HepG2 (cell line): ENCODE measurements around the gene TTLL12. TPM values are rescaled to one million over a fixed set of nuclear protein-coding genes. Genes with fewer than 3 reads are reported as not detected.

ENCODE experiments used
- ARNT ChIP-seq: fragments of 450-650 bp; IDR thresholded peaks from 2 replicates; pipeline ENCODE4 v1.6.1; 2017
- CHCHD3 ChIP-seq: sonication (generic); formaldehyde crosslinking; IDR thresholded peaks from 2 replicates; pipeline ENCODE4 v1.8.0; 2022; ENCODE audit warnings: mild to moderate bottlenecking, missing genetic modification reagents, moderate library complexity
- ELF4 ChIP-seq: sonication (generic); formaldehyde crosslinking; IDR thresholded peaks from 2 replicates; pipeline ENCODE4 v1.5.0; 2020; ENCODE audit warnings: missing genetic modification reagents, mild to moderate bottlenecking, moderate library complexity, borderline replicate concordance
- FOXA1 ChIP-seq, 2 experiments: fragments of 450-650 bp in 1 of 2; sonication (generic) in 1 of 2; formaldehyde crosslinking in 1 of 2; IDR thresholded peaks; 2 replicates each; pipeline versions ENCODE4 v1.4.0 to v1.6.1; 2016 to 2020; ENCODE audit warnings: missing genetic modification reagents in 1 of 2
- FOXC1 ChIP-seq: sonication (generic); formaldehyde crosslinking; IDR thresholded peaks from 2 replicates; pipeline ENCODE4 v1.8.0; 2022; ENCODE audit warnings: mild to moderate bottlenecking, missing genetic modification reagents, borderline replicate concordance
- HIVEP1 ChIP-seq: sonication (generic); formaldehyde crosslinking; IDR thresholded peaks from 2 replicates; pipeline ENCODE4 v1.4.0; 2020; ENCODE audit warnings: mild to moderate bottlenecking, missing genetic modification reagents
- HMG20A ChIP-seq: IDR thresholded peaks from 2 replicates; pipeline ENCODE4 v1.6.1; 2016; ENCODE audit warnings: borderline replicate concordance
- ISX ChIP-seq: sonication (generic); formaldehyde crosslinking; conservative IDR thresholded peaks from 2 replicates; pipeline ENCODE4 v1.5.0; 2020; ENCODE audit warnings: missing genetic modification reagents
- KDM5B ChIP-seq: sonication (generic); formaldehyde crosslinking; IDR thresholded peaks from 2 replicates; pipeline ENCODE4 v1.4.0; 2020; ENCODE audit warnings: missing genetic modification reagents, mild to moderate bottlenecking, borderline replicate concordance
- KLF13 ChIP-seq: sonication (generic); formaldehyde crosslinking; IDR thresholded peaks from 2 replicates; pipeline ENCODE4 v1.4.0; 2020; ENCODE audit warnings: mild to moderate bottlenecking, missing genetic modification reagents
- PHF8 ChIP-seq: sonication (generic); formaldehyde crosslinking; IDR thresholded peaks from 2 replicates; pipeline ENCODE4 v1.5.0; 2020; ENCODE audit warnings: missing genetic modification reagents
- RCOR2 ChIP-seq: IDR thresholded peaks from 2 replicates; pipeline ENCODE4 v1.6.1; 2016; ENCODE audit warnings: missing biosample characterization, missing genetic modification reagents
- SIN3A ChIP-seq: IDR thresholded peaks from 2 replicates; pipeline ENCODE4 v1.6.1; 2011; ENCODE audit warnings: low read depth, mild to moderate bottlenecking, control low read depth, low read length, borderline replicate concordance
- SYNCRIP ChIP-seq: fragments of 200-400 bp; formaldehyde crosslinking; IDR thresholded peaks from 2 replicates; pipeline ENCODE4 v1.6.1; 2018; ENCODE audit warnings: mild to moderate bottlenecking, low read depth, low read length; ENCODE audit not compliant: insufficient read depth
- XBP1 ChIP-seq: sonication (generic); formaldehyde crosslinking; IDR thresholded peaks from 2 replicates; pipeline ENCODE4 v1.5.0; 2020; ENCODE audit warnings: missing genetic modification reagents
- ZFP62 ChIP-seq: sonication (generic); formaldehyde crosslinking; IDR thresholded peaks from 2 replicates; pipeline ENCODE4 v1.4.0; 2020; ENCODE audit warnings: missing genetic modification reagents
- ZFP82 ChIP-seq: sonication (generic); formaldehyde crosslinking; IDR thresholded peaks from 2 replicates; pipeline ENCODE4 v1.5.1; 2020; ENCODE audit warnings: mild to moderate bottlenecking, missing genetic modification reagents, borderline replicate concordance
- ZNF282 ChIP-seq: fragments of 450-650 bp; IDR thresholded peaks from 2 replicates; pipeline ENCODE4 v1.6.1; 2018; ENCODE audit not compliant: partially characterized antibody
- ZNF33A ChIP-seq: sonication (generic); formaldehyde crosslinking; IDR thresholded peaks from 2 replicates; pipeline ENCODE4 v1.5.1; 2020; ENCODE audit warnings: missing genetic modification reagents, mild to moderate bottlenecking, moderate library complexity, borderline replicate concordance
- ZNF431 ChIP-seq: sonication (generic); formaldehyde crosslinking; IDR thresholded peaks from 2 replicates; pipeline ENCODE4 v1.9.0; 2022; ENCODE audit warnings: missing genetic modification reagents, low read depth, mild to moderate bottlenecking, borderline replicate concordance
- ZNF460 ChIP-seq: sonication (generic); formaldehyde crosslinking; IDR thresholded peaks from 2 replicates; pipeline ENCODE4 v1.5.1; 2020; ENCODE audit warnings: missing genetic modification reagents, mild to moderate bottlenecking, borderline replicate concordance
- ZNF605 ChIP-seq: sonication (generic); formaldehyde crosslinking; IDR thresholded peaks from 2 replicates; pipeline ENCODE4 v1.8.0; 2022; ENCODE audit warnings: mild to moderate bottlenecking, missing genetic modification reagents
- ZNF746 ChIP-seq: sonication (generic); formaldehyde crosslinking; IDR thresholded peaks from 2 replicates; pipeline ENCODE4 v1.8.0; 2022; ENCODE audit warnings: mild to moderate bottlenecking, missing genetic modification reagents
- polyA plus RNA-seq, 8 experiments: library from polyadenylated mRNA; depleted of rRNA in 3 of 8; stranded (reverse) in 7 of 8; unstranded in 1 of 8; fragments of >200 nt; fragmentation: Illumina TruSeq in 4 of 8; extraction: Trizol in 4 of 8; gene quantifications; 2 replicates each; pipeline versions ENCODE4 v1.2.1 to v1.2.3, GENCODE V29; 2011 to 2016; ENCODE audit warnings: low read depth in 4 of 8, missing spikeins in 1 of 8, mixed read lengths in 1 of 8; ENCODE audit not compliant: insufficient read depth in 1 of 8
- total RNA-seq, 5 experiments: library from RNA; depleted of rRNA; stranded (reverse); fragments of >200 nt; fragmentation: Illumina TruSeq; extraction: Trizol; gene quantifications; 2 replicates each; pipeline ENCODE4 v1.2.3, GENCODE V29; 2016; ENCODE audit warnings: low read depth in 1 of 5
- TF ChIP-seq, protein P1 (sequence below): IDR thresholded peaks from 2 replicates; pipeline ENCODE4 v1.6.1; 2016; ENCODE audit warnings: low read depth, control low read depth
- TF ChIP-seq, protein P2 (sequence below): sonication (generic); formaldehyde crosslinking; IDR thresholded peaks from 2 replicates; pipeline ENCODE4 v1.4.0; 2020; ENCODE audit warnings: low read depth, missing genetic modification reagents
- TF ChIP-seq, protein P3 (sequence below): sonication (generic); formaldehyde crosslinking; IDR thresholded peaks from 2 replicates; pipeline ENCODE4 v1.4.0; 2020; ENCODE audit warnings: missing genetic modification reagents; ENCODE audit errors: not compliant biosample characterization

The TTLL12 gene
- total and polyA plus RNA-seq, 2 of the 13 experiments (the other 11 are each of a cell fraction or from before 2014, with no cell fraction given), result 11.9 to 38.1 TPM

DNA sequence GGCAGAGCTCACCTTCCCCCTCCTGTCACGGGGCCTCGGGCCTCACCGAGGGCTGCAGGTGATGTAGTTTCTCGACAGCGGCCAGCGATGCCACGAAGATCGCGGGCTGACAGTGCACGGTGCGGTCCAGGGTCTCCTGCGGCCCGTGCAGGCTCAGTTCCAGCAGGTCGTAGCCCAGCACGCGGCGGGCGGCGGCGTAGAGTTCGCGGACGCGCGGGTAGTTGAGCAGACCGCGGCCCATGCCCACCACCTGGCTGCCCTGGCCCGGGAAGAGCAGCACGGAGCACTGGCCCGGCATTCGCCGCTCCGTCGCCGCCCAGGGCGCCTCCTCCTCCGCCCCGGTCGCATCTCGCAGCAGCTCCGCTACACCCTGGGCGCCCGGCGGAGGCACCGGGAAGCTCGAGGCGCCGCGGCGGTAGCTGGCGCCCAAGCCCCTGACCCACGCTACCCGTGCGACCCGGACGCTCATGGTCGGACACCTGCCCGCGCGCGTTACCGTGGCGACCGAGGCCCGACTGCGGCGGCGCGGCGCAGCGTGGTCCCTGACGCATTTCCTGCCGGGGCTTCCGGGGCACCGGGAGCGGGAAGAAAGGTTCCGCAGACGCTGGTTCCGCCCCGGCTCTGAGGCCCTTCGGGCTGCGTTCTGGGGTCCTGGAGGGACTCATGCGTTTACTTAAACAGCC is 43.9 kb downstream of the TTLL12 start, which contains the start of gene MCAT (continued):
- TF ChIP-seq ZNF460 (CRISPR knock-in tag) (no peak), RCOR2 (CRISPR knock-in tag) (no peak), HIVEP1 (CRISPR knock-in tag) (no peak), XBP1 (CRISPR knock-in tag) (no peak), ZNF33A (CRISPR knock-in tag) (no peak), FOXC1 (peak; percentile 55; the same call in 1 of the 2 replicates), ZNF746 (peak; percentile 55), KLF13 (CRISPR knock-in tag) (no peak), FOXA1 (IDR thresholded peaks at IDR 0.05) (no peak), FOXA1 (CRISPR knock-in tag; IDR thresholded peaks at IDR 0.05) (peak; percentile 28; the same call in 1 of the 2 replicates), PHF8 (CRISPR knock-in tag) (peak; percentile 77), ZFP82 (CRISPR knock-in tag) (no peak), SIN3A (peak; percentile 65; the same call in 1 of the 2 replicates), ARNT (no peak), ZNF282 (no peak), CHCHD3 (CRISPR knock-in tag) (0 out of 2 replicates have a peak, but pooled peaks have one; percentile 59), KDM5B (CRISPR knock-in tag) (peak; percentile 83), SYNCRIP (no peak), HMG20A (no peak), ZFP62 (CRISPR knock-in tag) (no peak), ELF4 (no peak), ZNF431 (CRISPR knock-in tag) (no peak; the same call in 1 of the 2 replicates), ZNF605 (CRISPR knock-in tag) (no peak), ISX (CRISPR knock-in tag) (no peak)
- TF ChIP-seq, protein P1, sequence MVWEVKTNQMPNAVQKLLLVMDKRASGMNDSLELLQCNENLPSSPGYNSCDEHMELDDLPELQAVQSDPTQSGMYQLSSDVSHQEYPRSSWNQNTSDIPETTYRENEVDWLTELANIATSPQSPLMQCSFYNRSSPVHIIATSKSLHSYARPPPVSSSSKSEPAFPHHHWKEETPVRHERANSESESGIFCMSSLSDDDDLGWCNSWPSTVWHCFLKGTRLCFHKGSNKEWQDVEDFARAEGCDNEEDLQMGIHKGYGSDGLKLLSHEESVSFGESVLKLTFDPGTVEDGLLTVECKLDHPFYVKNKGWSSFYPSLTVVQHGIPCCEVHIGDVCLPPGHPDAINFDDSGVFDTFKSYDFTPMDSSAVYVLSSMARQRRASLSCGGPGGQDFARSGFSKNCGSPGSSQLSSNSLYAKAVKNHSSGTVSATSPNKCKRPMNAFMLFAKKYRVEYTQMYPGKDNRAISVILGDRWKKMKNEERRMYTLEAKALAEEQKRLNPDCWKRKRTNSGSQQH (CRISPR knock-in tag), result no peak
- TF ChIP-seq, protein P2, sequence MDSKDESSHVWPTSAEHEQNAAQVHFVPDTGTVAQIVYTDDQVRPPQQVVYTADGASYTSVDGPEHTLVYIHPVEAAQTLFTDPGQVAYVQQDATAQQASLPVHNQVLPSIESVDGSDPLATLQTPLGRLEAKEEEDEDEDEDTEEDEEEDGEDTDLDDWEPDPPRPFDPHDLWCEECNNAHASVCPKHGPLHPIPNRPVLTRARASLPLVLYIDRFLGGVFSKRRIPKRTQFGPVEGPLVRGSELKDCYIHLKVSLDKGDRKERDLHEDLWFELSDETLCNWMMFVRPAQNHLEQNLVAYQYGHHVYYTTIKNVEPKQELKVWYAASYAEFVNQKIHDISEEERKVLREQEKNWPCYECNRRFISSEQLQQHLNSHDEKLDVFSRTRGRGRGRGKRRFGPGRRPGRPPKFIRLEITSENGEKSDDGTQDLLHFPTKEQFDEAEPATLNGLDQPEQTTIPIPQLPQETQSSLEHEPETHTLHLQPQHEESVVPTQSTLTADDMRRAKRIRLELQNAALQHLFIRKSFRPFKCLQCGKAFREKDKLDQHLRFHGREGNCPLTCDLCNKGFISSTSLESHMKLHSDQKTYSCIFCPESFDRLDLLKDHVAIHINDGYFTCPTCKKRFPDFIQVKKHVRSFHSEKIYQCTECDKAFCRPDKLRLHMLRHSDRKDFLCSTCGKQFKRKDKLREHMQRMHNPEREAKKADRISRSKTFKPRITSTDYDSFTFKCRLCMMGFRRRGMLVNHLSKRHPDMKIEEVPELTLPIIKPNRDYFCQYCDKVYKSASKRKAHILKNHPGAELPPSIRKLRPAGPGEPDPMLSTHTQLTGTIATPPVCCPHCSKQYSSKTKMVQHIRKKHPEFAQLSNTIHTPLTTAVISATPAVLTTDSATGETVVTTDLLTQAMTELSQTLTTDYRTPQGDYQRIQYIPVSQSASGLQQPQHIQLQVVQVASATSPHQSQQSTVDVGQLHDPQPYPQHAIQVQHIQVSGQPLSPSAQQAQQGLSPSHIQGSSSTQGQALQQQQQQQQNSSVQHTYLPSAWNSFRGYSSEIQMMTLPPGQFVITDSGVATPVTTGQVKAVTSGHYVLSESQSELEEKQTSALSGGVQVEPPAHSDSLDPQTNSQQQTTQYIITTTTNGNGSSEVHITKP, result no peak
- TF ChIP-seq, protein P3, sequence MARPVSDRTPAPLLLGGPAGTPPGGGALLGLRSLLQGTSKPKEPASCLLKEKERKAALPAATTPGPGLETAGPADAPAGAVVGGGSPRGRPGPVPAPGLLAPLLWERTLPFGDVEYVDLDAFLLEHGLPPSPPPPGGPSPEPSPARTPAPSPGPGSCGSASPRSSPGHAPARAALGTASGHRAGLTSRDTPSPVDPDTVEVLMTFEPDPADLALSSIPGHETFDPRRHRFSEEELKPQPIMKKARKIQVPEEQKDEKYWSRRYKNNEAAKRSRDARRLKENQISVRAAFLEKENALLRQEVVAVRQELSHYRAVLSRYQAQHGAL (CRISPR knock-in tag), result no peak
